ENCODE data around the gene ATL1. TPM values are rescaled to one million over a fixed set of nuclear protein-coding genes. Genes with fewer than 3 reads are reported as not detected.
"Not testable (repeated sequence)": the region's sequence is repeated elsewhere in the genome, so short reads cannot be mapped to it uniquely, and the experiment has no call there.

Gene ATL1
- total RNA-seq, 1 experiment from 2014 or later, result 1.5 TPM

DNA sequence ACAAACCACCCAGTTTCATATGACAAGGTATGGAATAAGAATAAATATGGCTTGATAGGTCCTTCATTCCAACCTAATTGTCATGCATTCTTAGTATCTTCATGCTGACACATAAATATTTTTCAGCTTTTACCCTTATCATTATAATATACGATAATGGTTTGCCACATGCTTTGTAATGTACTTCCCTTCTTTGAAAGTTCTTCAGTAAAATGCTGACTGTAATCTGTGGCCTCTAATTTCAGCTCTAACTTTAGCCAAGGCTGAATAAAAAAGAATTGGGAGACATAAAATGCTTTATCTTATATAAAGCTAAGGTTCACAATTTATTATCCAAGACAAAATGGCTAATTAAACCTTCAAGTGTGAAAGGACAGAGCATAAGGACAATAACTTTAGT is 24.9 kb upstream of the ATL1 start:
- POLR2A ChIA-PET, result no interaction called here
- no peak overlapping the region for H3K27ac ChIP-seq (ENCODE audit: low read length)
- intact Hi-C loops (cut with micrococcal nuclease; ENCODE audit: unreplicated experiment), result loop anchor here (5.0 kb wide), 1 partner anchor 138 kb away; the partner anchor contains the start of gene CDKL1
- BruUV-seq (replicated peaks), result no TSS peak
- DNase-seq (ENCODE audit: low read depth, low spot score) (no peak), ATAC-seq (no peak)
- H3K9me3 ChIP-seq (ENCODE audit: control insufficient read depth, insufficient read depth, low read depth, low read length), result no peaks in the 10 kb centered on the region
- TF ChIP-seq SIN3A (IDR thresholded peaks at IDR 0.05; ENCODE audit: borderline replicate concordance, insufficient read depth, low read depth, low read length) (no peak), POLR2AphosphoS5 (IDR thresholded peaks at IDR 0.05; ENCODE audit: low read depth, low read length) (no peak), TCF7L2 (IDR thresholded peaks at IDR 0.05; ENCODE audit: low read depth, low read length) (no peak)
- TF ChIP-seq, protein P1, sequence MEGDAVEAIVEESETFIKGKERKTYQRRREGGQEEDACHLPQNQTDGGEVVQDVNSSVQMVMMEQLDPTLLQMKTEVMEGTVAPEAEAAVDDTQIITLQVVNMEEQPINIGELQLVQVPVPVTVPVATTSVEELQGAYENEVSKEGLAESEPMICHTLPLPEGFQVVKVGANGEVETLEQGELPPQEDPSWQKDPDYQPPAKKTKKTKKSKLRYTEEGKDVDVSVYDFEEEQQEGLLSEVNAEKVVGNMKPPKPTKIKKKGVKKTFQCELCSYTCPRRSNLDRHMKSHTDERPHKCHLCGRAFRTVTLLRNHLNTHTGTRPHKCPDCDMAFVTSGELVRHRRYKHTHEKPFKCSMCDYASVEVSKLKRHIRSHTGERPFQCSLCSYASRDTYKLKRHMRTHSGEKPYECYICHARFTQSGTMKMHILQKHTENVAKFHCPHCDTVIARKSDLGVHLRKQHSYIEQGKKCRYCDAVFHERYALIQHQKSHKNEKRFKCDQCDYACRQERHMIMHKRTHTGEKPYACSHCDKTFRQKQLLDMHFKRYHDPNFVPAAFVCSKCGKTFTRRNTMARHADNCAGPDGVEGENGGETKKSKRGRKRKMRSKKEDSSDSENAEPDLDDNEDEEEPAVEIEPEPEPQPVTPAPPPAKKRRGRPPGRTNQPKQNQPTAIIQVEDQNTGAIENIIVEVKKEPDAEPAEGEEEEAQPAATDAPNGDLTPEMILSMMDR (IDR thresholded peaks at IDR 0.05), result no peak
- TF ChIP-seq, protein P2, sequence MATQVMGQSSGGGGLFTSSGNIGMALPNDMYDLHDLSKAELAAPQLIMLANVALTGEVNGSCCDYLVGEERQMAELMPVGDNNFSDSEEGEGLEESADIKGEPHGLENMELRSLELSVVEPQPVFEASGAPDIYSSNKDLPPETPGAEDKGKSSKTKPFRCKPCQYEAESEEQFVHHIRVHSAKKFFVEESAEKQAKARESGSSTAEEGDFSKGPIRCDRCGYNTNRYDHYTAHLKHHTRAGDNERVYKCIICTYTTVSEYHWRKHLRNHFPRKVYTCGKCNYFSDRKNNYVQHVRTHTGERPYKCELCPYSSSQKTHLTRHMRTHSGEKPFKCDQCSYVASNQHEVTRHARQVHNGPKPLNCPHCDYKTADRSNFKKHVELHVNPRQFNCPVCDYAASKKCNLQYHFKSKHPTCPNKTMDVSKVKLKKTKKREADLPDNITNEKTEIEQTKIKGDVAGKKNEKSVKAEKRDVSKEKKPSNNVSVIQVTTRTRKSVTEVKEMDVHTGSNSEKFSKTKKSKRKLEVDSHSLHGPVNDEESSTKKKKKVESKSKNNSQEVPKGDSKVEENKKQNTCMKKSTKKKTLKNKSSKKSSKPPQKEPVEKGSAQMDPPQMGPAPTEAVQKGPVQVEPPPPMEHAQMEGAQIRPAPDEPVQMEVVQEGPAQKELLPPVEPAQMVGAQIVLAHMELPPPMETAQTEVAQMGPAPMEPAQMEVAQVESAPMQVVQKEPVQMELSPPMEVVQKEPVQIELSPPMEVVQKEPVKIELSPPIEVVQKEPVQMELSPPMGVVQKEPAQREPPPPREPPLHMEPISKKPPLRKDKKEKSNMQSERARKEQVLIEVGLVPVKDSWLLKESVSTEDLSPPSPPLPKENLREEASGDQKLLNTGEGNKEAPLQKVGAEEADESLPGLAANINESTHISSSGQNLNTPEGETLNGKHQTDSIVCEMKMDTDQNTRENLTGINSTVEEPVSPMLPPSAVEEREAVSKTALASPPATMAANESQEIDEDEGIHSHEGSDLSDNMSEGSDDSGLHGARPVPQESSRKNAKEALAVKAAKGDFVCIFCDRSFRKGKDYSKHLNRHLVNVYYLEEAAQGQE (IDR thresholded peaks at IDR 0.05; ENCODE audit: insufficient read depth in 1 of 2, low read depth in 2 of 2, low read length in 1 of 2), result no peak
- H3K4me3 ChIP-seq (ENCODE audit: low read depth in 2 of 2, low read length in 2 of 2), result no peak overlapping the region
- in situ Hi-C loops (cut with HindIII; ENCODE audit: low pct_unique_long_range_greater_than_20kb, low sequenced_read_pairs), result no loop called here
- H3K27me3 ChIP-seq (ENCODE audit: control insufficient read depth, insufficient read depth, low read length), result no peaks in the 10 kb centered on the region
- CTCF ChIA-PET, result no interaction called here
- no peaks in the 10 kb centered on the region for H3K36me3 ChIP-seq (ENCODE audit: control insufficient read depth, insufficient read depth, low read length)
- H3K4me1 ChIP-seq (ENCODE audit: control insufficient read depth, insufficient read depth, low read length), result peaks cover 6% of the 10 kb centered on the region; the same call in 1 of the 2 replicates

DNA sequence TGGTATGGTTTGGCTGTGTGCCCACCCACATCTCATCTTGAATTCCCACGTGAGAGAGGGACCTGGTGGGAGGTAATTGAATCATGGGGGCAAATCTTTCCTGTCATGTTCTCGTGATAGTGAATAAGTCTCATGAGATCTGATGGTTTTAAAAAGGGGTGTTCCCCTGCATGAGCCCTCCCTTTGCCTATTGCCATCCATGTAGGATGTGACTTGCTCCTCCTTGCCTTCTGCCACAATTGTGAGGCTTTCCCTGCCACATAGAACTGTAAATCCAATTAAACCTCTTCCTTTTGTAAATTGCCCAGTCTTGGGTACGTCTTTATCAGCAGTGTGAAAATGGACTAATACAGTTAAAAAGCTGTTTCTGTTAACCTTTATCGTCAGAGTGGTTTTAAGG is 21.9 kb upstream of the ATL1 start:
- ATAC-seq; H3K36me3 ChIP-seq (ENCODE audit: control insufficient read depth, insufficient read depth, low read length); H3K27me3 ChIP-seq (ENCODE audit: control insufficient read depth, insufficient read depth, low read length); H3K4me1 ChIP-seq (ENCODE audit: control insufficient read depth, insufficient read depth, low read length); CTCF ChIA-PET; H3K9me3 ChIP-seq (ENCODE audit: control insufficient read depth, insufficient read depth, low read depth, low read length); BruUV-seq (replicated peaks); H3K4me3 ChIP-seq (ENCODE audit: low read depth in 2 of 2, low read length in 2 of 2); in situ Hi-C loops (cut with HindIII; ENCODE audit: low pct_unique_long_range_greater_than_20kb, low sequenced_read_pairs); H3K27ac ChIP-seq (ENCODE audit: low read length); POLR2A ChIA-PET; intact Hi-C loops (cut with micrococcal nuclease; ENCODE audit: unreplicated experiment); DNase-seq (ENCODE audit: low read depth, low spot score): not testable (repeated sequence)

DNA sequence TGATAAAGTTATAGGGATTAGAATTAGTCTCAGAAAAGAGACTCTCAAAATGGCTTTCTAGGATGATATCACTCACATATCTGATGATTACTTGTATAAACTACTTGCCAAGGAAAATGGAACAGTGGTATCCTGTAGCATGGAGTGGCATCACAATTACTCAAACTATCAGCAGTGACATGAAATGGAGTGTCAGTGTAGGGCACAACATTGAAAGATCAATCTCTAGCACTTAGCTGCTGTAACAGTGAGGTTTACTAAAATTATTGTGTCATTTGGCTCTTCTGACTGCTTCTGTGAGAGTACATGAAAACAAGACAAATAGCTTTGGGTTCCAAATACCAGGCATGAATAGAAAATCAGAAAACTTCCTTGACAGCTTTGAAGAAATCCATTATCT is 20.9 kb upstream of the ATL1 start:
- Histone ChIP-seq H3K36me3 (ENCODE audit: control insufficient read depth, insufficient read depth, low read length) (no peaks in the 10 kb centered on the region), H3K4me1 (ENCODE audit: control insufficient read depth, insufficient read depth, low read length) (no peaks in the 10 kb centered on the region), H3K9me3 (ENCODE audit: control insufficient read depth, insufficient read depth, low read depth, low read length) (no peaks in the 10 kb centered on the region), H3K27me3 (ENCODE audit: control insufficient read depth, insufficient read depth, low read length) (no peaks in the 10 kb centered on the region), H3K27ac (ENCODE audit: low read length) (no peak overlapping the region), H3K4me3 (ENCODE audit: low read depth in 2 of 2, low read length in 2 of 2) (no peak overlapping the region)
- in situ Hi-C loops (cut with HindIII; ENCODE audit: low pct_unique_long_range_greater_than_20kb, low sequenced_read_pairs) (no loop called here), intact Hi-C loops (cut with micrococcal nuclease; ENCODE audit: unreplicated experiment) (no loop called here)
- no peak for DNase-seq (ENCODE audit: low read depth, low spot score)
- no TSS peak for BruUV-seq (replicated peaks)
- ATAC-seq, result no peak
- ChIA-PET POLR2A (no interaction called here), CTCF (no interaction called here)
- TF ChIP-seq, protein P2 (IDR thresholded peaks at IDR 0.05; ENCODE audit: insufficient read depth in 1 of 2, low read depth in 2 of 2, low read length in 1 of 2), result no peak
- TF ChIP-seq POLR2AphosphoS5 (IDR thresholded peaks at IDR 0.05; ENCODE audit: low read depth, low read length), result no peak
- TF ChIP-seq, protein P1 (IDR thresholded peaks at IDR 0.05), result no peak
- no peak for TF ChIP-seq TCF7L2 (IDR thresholded peaks at IDR 0.05; ENCODE audit: low read depth, low read length)
- TF ChIP-seq SIN3A (IDR thresholded peaks at IDR 0.05; ENCODE audit: borderline replicate concordance, insufficient read depth, low read depth, low read length), result no peak

Measured in Panc1 (cell line).